Activated CD4-positive, alpha-beta T cell treated with anti-CD3 and anti-CD28 coated beads for 4 hours (primary cell): Measurements from ENCODE around the gene RYR1.
"Not testable (repeated sequence)": the region's sequence is repeated elsewhere in the genome, so short reads cannot be mapped to it uniquely, and the experiment has no call there.

ENCODE experiments used
- DNase-seq, 2 donors: peaks; one replicate each; pipeline ENCODE4 v3.0.0-alpha.2; 2020

The RYR1 gene

DNA sequence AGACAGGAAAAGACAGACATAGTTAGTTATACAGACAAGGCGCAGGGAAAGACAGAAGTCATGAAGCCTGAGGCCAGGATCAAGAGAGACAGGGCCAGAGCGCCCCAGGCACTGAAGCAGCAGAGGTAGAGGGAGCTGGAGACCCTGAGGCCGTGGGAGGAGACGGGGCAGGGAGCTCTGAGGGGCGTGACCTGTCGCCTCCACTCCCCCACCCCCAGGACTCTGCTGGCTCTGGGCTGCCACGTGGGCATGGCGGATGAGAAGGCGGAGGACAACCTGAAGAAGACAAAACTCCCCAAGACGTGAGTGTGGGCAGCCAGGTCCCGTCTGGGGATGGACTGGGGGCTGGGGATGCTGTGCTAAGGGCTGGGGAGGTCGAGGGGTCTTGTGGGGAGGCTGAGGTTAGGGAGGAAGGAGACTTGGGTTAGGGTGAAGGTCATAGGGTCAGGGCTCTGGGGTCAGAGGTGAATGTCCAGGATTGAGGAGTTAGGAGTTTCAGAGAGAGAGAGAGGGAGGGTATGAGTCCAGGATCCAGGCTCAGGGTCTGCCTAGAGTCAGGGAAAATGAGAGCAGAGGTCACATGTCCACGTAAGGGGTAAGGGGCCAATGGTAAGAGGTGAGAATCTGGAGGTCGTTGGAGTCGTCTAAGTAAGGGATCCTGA, 31.1 kb downstream of the RYR1 start:
- no peak for DNase-seq

DNA sequence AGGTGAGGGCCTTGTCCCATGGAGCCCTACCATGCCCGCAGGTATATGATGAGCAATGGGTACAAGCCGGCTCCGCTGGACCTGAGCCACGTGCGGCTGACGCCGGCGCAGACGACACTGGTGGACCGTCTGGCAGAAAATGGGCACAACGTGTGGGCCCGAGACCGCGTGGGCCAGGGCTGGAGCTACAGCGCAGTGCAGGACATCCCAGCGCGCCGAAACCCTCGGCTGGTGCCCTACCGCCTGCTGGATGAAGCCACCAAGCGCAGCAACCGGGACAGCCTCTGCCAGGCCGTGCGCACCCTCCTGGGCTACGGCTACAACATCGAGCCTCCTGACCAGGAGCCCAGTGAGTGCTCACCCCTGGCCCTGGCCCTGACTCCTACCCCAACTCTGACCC, 32.6 kb downstream of the RYR1 start:
- no peak for DNase-seq

DNA sequence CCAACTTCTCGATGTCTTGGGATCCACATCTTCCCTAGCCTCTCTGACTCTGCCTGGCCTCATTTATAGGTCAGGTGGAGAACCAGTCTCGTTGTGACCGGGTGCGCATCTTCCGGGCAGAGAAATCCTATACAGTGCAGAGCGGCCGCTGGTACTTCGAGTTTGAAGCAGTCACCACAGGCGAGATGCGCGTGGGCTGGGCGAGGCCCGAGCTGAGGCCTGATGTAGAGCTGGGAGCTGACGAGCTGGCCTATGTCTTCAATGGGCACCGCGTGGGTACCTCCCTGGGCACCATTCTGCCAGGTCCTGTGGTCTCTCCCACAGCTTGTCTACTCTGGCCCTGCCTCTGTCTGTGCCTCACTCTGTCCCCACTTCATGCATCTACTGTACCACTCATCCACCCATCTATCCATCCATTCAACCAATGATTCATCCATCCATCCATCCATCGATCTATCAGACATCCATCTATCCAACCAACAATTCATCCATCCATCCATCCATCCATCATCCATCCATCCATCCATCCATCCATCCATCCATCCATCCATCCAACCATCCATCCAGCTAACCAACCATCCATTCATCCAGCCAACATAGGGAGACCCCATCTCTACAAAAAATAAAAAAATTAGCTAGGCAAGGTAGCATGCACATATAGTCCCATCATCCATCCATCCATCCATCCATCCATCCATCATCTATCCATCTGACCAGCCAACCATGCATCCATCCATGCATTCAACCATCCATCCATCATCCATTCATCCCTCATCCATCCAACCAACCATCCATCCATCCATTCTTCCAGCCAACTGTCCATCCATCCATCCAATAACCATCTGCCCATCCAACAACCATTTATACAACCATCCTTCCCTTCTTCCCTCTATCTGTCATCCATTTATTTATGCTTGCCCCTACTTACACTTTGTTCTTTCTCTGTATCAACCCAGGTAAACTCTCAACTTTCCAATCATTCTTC, 34.3 kb downstream of the RYR1 start:
- no peak for DNase-seq

DNA sequence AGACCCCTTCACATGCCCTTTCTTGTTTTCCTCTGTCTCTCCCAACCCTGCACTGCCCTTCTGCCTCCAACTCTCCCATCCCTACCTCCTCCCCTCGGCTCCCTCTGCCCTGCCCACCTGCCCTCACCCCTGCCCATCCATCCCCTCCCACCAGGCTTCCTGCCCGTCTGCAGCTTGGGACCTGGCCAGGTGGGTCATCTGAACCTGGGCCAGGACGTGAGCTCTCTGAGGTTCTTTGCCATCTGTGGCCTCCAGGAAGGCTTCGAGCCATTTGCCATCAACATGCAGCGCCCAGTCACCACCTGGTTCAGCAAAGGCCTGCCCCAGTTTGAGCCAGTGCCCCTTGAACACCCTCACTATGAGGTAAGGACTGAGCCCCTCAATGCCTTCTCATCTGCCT, 35.7 kb downstream of the RYR1 start:
- DNase-seq, result no peak

DNA sequence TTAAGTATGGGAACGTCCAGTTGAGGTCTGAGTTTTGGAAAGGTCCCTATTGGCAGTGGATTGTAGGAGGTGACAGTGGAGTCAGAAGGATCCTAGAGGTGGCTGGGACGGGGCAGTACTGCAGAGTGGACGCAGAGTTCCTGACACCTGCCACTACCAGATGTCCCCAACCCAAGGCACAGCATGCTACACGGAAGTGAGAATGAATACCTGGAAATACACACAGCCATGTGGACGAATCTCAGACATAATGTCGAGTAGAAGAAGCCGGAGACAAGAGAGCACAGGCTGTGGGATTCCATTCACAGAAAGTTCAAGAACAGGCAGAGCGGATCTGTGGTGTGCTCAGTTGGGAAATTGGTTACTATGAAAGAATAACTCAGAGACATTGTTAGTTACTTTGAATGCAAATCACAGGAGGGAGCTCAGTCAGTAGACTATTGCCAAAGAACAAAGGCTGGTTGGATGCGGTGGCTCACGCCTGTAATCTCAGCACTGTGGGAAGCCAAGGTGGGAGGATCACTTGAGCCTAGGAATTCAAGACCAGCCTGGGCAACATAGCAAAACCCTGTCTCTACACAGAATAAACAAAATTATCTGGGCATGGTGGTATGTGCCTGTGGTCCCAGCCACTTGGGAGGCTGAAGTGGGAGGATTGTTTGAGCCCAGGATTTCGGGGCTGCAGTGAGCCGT, 37.4 kb downstream of the RYR1 start:
- no peak for DNase-seq

DNA sequence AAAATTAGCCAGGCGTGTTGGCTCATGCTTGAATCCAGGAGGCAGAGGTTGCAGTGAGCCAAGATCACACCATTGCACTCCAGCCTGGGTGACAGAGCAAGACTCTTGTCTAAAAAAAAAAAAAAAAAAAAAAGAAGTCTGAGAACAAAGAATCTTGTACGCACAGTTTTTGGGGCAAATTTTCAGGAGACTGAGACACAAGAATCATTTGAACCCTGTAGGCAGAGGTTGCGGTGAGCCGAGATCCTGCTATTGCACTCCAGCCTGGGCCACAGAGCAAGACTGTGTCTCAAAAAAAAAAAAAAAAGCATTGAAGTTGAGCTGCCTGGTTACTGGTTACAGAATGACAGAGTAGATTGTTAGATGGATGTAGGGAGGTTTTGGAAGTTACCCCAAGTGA, 39.2 kb downstream of the RYR1 start:
- not testable (repeated sequence) for DNase-seq

- no peak for DNase-seq
These were observed 39.7 kb downstream of the RYR1 start for GRCh38 chr19:38473201-38473600.

- DNase-seq, result no peak
These were observed 41.7 kb downstream of the RYR1 start for GRCh38 chr19:38475176-38475575.

GRCh38 chr19:38478273-38478971, 44.9 kb downstream of the RYR1 start:
- DNase-seq, result no peak

DNA sequence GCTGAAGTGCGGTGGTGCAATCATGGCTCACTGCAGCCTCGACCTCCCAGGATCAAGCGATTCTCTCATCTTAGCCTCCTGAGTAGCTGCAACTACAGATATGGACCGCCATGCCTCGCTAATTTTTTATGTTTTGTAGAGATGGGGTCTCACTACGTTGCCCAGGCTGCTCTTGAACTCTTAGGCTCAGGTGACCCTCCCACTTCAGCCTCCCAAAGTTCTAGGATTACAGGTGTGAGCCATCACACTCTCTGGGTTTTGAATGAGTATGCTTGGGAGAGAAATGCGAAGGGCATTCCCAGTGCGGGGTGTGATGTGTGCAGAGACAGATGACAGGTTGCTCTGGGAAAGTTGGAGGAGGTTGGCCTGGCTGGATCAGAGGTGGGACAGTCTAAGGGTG, 49.0 kb downstream of the RYR1 start:
- DNase-seq, result no peak

DNA sequence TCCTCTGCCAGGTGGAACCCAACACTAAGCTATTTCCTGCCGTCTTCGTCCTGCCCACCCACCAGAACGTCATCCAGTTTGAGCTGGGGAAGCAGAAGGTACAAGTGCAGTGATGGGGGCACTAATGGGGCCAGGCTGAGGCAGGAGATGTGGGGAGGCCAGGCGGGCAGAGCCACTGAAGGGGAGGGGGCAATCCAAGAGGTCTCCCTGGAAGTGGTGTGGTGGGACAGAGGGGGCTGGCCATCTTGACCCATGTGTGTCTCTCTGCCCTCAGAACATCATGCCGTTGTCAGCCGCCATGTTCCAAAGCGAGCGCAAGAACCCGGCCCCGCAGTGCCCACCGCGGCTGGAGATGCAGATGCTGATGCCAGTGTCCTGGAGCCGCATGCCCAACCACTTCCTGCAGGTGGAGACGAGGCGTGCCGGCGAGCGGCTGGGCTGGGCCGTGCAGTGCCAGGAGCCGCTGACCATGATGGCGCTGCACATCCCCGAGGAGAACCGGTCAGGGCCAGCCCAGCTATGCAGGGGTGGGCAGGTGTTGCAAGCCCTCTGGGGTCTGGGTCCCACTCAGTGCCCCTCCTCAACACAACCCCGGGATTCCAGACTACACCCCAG, 49.6 kb downstream of the RYR1 start:
- DNase-seq, result no peak

DNA sequence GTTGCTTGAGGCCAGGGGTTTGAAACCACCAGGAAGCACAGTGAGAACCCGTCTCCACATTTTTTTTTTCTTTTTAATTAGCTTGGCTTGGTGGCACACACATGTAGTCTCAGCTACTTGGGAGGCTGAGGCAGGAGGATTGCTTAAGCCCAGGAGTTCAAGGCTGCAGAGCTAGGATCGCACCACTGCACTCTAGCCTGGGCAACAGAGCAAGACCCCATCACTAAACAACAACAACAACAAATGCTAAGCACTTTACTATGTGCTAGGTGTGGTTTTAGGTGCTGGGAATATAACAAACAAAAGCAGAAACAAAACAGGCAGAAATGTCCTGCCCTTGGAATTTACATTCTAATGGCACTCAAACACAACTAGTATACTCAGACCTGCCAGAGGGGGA, 51.3 kb downstream of the RYR1 start:
- no peak for DNase-seq

GRCh38 chr19:38485541-38486285, 52.2 kb downstream of the RYR1 start:
- DNase-seq, result no peak

DNA sequence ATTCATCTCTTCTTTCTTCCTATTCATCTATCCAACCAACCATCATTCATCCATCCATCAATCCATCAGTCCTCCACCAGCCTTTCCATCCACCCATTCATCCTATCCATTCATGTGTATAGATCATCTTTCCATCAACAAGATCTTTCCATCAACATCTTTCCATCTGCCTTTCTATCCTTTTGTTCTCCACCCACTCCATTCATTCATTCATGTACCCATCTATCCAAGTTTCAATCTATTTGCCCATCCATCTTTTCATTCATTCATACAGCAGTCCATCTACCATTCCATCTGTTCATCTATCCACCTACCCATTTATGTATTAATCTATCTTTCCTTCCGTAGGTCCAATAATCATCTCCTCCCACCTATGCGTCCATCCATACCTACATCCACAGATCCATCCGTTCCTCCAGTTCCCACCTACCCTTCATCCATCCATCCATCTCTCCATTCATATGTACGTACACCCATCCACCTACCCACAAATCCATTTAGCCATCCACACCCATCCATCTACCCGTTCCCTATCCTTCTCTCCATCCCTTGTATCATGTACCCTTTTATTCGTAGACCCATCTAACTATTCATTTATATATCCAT, 53.3 kb downstream of the RYR1 start:
- DNase-seq, result no peak

GRCh38 chr19:38488096-38488495, 54.6 kb downstream of the RYR1 start:
- no peak for DNase-seq

GRCh38 chr19:38488776-38489481, 55.4 kb downstream of the RYR1 start:
- no peak for DNase-seq

GRCh38 chr19:38490861-38491260, 57.4 kb downstream of the RYR1 start:
- DNase-seq, result no peak

GRCh38 chr19:38492181-38492813, 58.8 kb downstream of the RYR1 start:
- DNase-seq, result no peak

- no peak for DNase-seq
These were observed 60.9 kb downstream of the RYR1 start for GRCh38 chr19:38494379-38494778.

DNA sequence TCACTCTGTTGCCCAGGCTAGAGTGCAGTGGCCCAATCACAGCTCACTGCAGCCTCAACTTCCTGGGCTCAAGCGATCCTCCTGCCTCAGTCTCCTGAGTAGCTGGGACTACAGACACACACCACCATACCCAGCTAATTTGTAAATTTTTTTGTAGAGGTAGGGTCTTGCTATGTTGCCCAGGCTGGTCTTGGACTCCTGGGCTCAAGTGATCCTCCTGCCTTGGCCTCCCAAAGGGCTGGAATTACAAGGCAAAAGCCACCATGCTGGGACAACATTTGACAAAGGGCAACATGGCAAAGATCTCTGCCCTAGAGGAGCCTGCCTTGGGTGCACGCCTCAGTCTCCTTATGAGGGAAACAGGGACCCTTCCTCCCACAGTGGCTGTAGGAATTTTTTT, 61.9 kb downstream of the RYR1 start:
- DNase-seq, result not testable (repeated sequence)
